ENCODE results near the gene CCDC85C.

CCDC85C gene

DNA sequence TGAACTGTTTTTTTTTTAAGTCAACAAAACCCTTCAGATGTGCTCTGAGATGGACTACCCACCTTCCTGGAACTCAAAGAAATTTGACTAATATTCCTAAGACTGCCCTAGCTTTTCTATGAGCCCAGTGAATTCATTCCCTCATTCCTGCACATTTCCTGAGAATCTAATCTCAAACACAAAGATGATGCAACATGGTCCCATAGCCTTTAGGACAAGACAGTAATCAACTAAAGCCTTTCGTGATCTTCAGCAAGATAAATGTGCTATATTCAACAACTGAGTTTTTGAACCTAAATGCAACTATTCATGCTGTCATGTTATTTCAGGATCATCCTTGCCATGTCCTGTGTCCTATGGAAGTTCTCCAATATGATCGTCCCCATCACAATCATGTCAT lies 128.3 kb downstream of the CCDC85C start:
- TF ChIP-seq, protein P1, sequence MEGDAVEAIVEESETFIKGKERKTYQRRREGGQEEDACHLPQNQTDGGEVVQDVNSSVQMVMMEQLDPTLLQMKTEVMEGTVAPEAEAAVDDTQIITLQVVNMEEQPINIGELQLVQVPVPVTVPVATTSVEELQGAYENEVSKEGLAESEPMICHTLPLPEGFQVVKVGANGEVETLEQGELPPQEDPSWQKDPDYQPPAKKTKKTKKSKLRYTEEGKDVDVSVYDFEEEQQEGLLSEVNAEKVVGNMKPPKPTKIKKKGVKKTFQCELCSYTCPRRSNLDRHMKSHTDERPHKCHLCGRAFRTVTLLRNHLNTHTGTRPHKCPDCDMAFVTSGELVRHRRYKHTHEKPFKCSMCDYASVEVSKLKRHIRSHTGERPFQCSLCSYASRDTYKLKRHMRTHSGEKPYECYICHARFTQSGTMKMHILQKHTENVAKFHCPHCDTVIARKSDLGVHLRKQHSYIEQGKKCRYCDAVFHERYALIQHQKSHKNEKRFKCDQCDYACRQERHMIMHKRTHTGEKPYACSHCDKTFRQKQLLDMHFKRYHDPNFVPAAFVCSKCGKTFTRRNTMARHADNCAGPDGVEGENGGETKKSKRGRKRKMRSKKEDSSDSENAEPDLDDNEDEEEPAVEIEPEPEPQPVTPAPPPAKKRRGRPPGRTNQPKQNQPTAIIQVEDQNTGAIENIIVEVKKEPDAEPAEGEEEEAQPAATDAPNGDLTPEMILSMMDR (conservative IDR thresholded peaks at IDR 0.05; ENCODE audit: low read depth, low read length): no peak
- Histone ChIP-seq H3K4me3 (IDR thresholded peaks at IDR 0.05; ENCODE audit: insufficient read depth, low read depth, low read length) (no peak overlapping the region), H3K4me1 (ENCODE audit: low read depth, poor library complexity, severe bottlenecking) (peaks cover 9% of the 10 kb centered on the region), H3K27me3 (ENCODE audit: insufficient read depth, low read depth) (no peaks in the 10 kb centered on the region), H3K36me3 (ENCODE audit: insufficient read depth) (no peaks in the 10 kb centered on the region), H3K79me2 (ENCODE audit: insufficient read depth, low read depth) (peaks cover 67% of the 10 kb centered on the region), H4K20me1 (ENCODE audit: insufficient read depth) (no peaks in the 10 kb centered on the region), H3K4me2 (no peak overlapping the region), H3K27ac (no peak overlapping the region), H3K9ac (no peak overlapping the region), H2AFZ (ENCODE audit: low read depth) (no peak overlapping the region)

DNA sequence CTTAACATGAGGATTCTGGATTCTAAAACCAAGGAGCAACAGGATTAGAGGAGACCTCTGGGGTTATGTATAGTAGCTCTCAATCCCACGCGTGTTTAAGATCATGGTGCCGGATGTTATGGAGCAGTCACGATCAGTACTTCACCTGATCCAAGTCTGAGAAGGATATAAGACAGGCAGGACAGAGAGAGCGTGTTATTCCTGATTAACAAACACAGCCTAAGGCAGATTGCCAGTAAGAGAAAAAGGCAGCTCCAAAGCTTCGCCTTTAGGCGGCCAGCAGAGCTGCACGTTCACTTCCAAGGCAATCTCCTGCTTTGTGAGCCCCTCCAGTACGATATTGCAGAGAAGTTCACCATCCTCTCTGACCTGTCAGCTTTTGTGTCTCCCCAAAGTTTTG lies 128.8 kb downstream of the CCDC85C start:
- peaks cover 9% of the 10 kb centered on the region for H3K4me1 ChIP-seq (ENCODE audit: low read depth, poor library complexity, severe bottlenecking)

DNA sequence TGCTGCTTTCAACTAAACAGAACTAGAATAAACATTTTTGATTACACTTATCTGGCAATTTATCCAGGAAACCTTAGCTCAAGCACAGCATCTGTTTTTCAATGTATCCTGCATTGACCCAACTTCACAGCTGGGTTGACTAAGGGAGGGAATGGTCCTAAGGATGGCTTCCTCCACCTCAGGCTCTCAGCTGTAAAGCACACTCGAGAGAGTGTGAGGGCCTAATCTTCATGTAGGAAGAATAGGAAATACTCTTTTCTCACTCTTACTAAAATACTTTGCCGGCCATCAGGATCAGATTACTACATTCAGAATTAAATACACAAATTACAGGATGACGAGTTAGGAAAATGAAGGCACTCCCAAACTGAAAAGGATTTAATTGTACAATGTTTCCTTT lies 130.5 kb downstream of the CCDC85C start:
- H4K20me1 ChIP-seq (ENCODE audit: insufficient read depth): no peaks in the 10 kb centered on the region
- H3K27ac ChIP-seq: no peak overlapping the region
- H3K4me2 ChIP-seq: no peak overlapping the region
- no peak overlapping the region for H3K4me3 ChIP-seq (IDR thresholded peaks at IDR 0.05; ENCODE audit: insufficient read depth, low read depth, low read length)
- TF ChIP-seq, protein P1 (conservative IDR thresholded peaks at IDR 0.05; ENCODE audit: low read depth, low read length): no peak
- H3K36me3 ChIP-seq (ENCODE audit: insufficient read depth): no peaks in the 10 kb centered on the region
- H2AFZ ChIP-seq (ENCODE audit: low read depth): no peak overlapping the region
- peaks cover 61% of the 10 kb centered on the region for H3K79me2 ChIP-seq (ENCODE audit: insufficient read depth, low read depth)
- H3K27me3 ChIP-seq (ENCODE audit: insufficient read depth, low read depth): no peaks in the 10 kb centered on the region
- no peak overlapping the region for H3K9ac ChIP-seq
- H3K4me1 ChIP-seq (ENCODE audit: low read depth, poor library complexity, severe bottlenecking): no peaks in the 10 kb centered on the region

More for the DNA sequence above, 128.8 kb downstream of the CCDC85C start:
- H3K4me2 ChIP-seq: no peak overlapping the region
- no peak overlapping the region for H3K27ac ChIP-seq
- H3K27me3 ChIP-seq (ENCODE audit: insufficient read depth, low read depth): no peaks in the 10 kb centered on the region
- H3K36me3 ChIP-seq (ENCODE audit: insufficient read depth): no peaks in the 10 kb centered on the region
- no peak overlapping the region for H2AFZ ChIP-seq (ENCODE audit: low read depth)
- H4K20me1 ChIP-seq (ENCODE audit: insufficient read depth): no peaks in the 10 kb centered on the region
- H3K9ac ChIP-seq: no peak overlapping the region
- TF ChIP-seq, protein P1 (conservative IDR thresholded peaks at IDR 0.05; ENCODE audit: low read depth, low read length): no peak
- peaks cover 72% of the 10 kb centered on the region for H3K79me2 ChIP-seq (ENCODE audit: insufficient read depth, low read depth)
- no peak overlapping the region for H3K4me3 ChIP-seq (IDR thresholded peaks at IDR 0.05; ENCODE audit: insufficient read depth, low read depth, low read length)

DNA sequence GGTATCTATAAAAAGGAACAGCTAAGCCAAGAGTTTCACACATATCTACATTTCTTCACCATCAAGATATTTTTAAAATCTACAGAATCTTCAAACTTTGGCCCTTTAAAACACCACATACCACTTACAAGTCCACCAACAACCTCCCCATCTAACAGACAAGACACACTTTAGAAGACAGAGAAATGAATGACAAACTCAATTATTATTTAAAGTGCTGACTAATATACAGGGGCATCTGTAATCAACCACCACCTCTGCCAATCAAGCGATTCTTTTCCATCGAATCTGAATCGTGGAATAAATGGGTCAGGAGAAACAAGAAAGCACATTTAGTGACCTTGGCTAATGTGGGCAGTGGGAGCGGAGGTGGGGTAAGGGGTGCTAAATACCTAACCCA lies 131.1 kb downstream of the CCDC85C start:
- Histone ChIP-seq H3K9ac (no peak overlapping the region), H2AFZ (ENCODE audit: low read depth) (no peak overlapping the region), H3K27me3 (ENCODE audit: insufficient read depth, low read depth) (no peaks in the 10 kb centered on the region), H3K4me2 (no peak overlapping the region), H4K20me1 (ENCODE audit: insufficient read depth) (no peaks in the 10 kb centered on the region), H3K79me2 (ENCODE audit: insufficient read depth, low read depth) (peaks cover 56% of the 10 kb centered on the region), H3K36me3 (ENCODE audit: insufficient read depth) (no peaks in the 10 kb centered on the region), H3K4me1 (ENCODE audit: low read depth, poor library complexity, severe bottlenecking) (no peaks in the 10 kb centered on the region), H3K27ac (no peak overlapping the region), H3K4me3 (IDR thresholded peaks at IDR 0.05; ENCODE audit: insufficient read depth, low read depth, low read length) (no peak overlapping the region)
- TF ChIP-seq, protein P1 (conservative IDR thresholded peaks at IDR 0.05; ENCODE audit: low read depth, low read length): no peak

Measured in KMS-11 (cell line).